Fibroblast of lung (primary cell): ENCODE results near the gene MICAL3. TPM values are rescaled to one million over a fixed set of nuclear protein-coding genes. Genes with fewer than 3 reads are reported as not detected.
"Not testable (repeated sequence)": the region's sequence is repeated elsewhere in the genome, so short reads cannot be mapped to it uniquely, and the experiment has no call there.

ENCODE experiments used
- DNase-seq, 2 donors: peaks; one replicate each; pipeline versions ENCODE4 v3.0.0 to v3.0.0-alpha.2; 2010; ENCODE audit warnings: low read depth in 2 of 2
- H2AFZ ChIP-seq: 2 replicates; pipeline ENCODE4 v1.5.1; 2012; ENCODE audit warnings: low read length, control low read depth, inconsistent platforms
- H3K27ac ChIP-seq: 2 replicates; pipeline ENCODE4 v1.5.1; 2011; ENCODE audit warnings: low read length, control low read depth; ENCODE audit not compliant: insufficient read depth
- H3K27me3 ChIP-seq: 2 replicates; pipeline ENCODE4 v1.5.1; 2011; ENCODE audit warnings: mild to moderate bottlenecking, low read length; ENCODE audit not compliant: control insufficient read depth, insufficient read depth
- H3K36me3 ChIP-seq: 2 replicates; pipeline ENCODE4 v1.5.1; 2011; ENCODE audit warnings: low read length; ENCODE audit not compliant: control insufficient read depth, insufficient read depth
- H3K4me1 ChIP-seq: 2 replicates; pipeline ENCODE4 v1.5.1; 2011; ENCODE audit warnings: low read length; ENCODE audit not compliant: control insufficient read depth, insufficient read depth; ENCODE audit errors: extremely low read depth
- H3K4me2 ChIP-seq: 2 replicates; pipeline ENCODE4 v1.5.1; 2011; ENCODE audit warnings: low read length, control low read depth; ENCODE audit not compliant: insufficient read depth; ENCODE audit errors: extremely low read depth
- H3K4me3 ChIP-seq, 4 experiments: fragments of 200-600 bp in 1 of 4; sonication (generic) in 1 of 4; replicated peaks in 1 of 4; 2 replicates each; pipeline ENCODE4 v1.5.1; 2011 to 2016; ENCODE audit warnings: low read length in 4 of 4, low read depth in 3 of 4, mild to moderate bottlenecking in 3 of 4, control low read depth in 2 of 4, inconsistent platforms in 1 of 4, mixed read lengths in 1 of 4; ENCODE audit not compliant: insufficient read depth in 1 of 4; ENCODE audit errors: control extremely low read depth in 1 of 4
- H3K79me2 ChIP-seq: 2 replicates; pipeline ENCODE4 v1.5.1; 2012; ENCODE audit warnings: mild to moderate bottlenecking, low read length, inconsistent platforms; ENCODE audit not compliant: control insufficient read depth, insufficient read depth
- H3K9ac ChIP-seq: 2 replicates; pipeline ENCODE4 v1.5.1; 2011; ENCODE audit warnings: mild to moderate bottlenecking, low read length, control low read depth; ENCODE audit not compliant: insufficient read depth
- H3K9me3 ChIP-seq: 2 replicates; pipeline ENCODE4 v1.5.1; 2012; ENCODE audit warnings: low read depth, low read length; ENCODE audit not compliant: control insufficient read depth, insufficient read depth
- H4K20me1 ChIP-seq: 2 replicates; pipeline ENCODE4 v1.5.1; 2011; ENCODE audit warnings: low read length; ENCODE audit not compliant: control insufficient read depth, insufficient read depth; ENCODE audit errors: extremely low read depth
- CTCF ChIP-seq, 2 donors: IDR thresholded peaks in 1 of 2; conservative IDR thresholded peaks in 1 of 2; 1 replicate in 1 of 2; 2 replicates in 1 of 2; pipeline ENCODE4 v1.5.1; 2011 to 2012; ENCODE audit warnings: low read length in 2 of 2, control low read depth in 1 of 2, inconsistent platforms in 1 of 2, low read depth in 1 of 2, mild to moderate bottlenecking in 1 of 2
- EZH2 ChIP-seq: IDR thresholded peaks from 2 replicates; pipeline ENCODE4 v1.5.1; 2012; ENCODE audit warnings: low read length, control low read depth, mild to moderate bottlenecking; ENCODE audit errors: missing control alignments
- polyA plus RNA-seq, 2 donors: library from polyadenylated mRNA; depleted of rRNA in 1 of 2; stranded (reverse) in 1 of 2; unstranded in 1 of 2; fragments of >200 nt; gene quantifications; 2 replicates each; pipeline ENCODE4 v1.2.1, GENCODE V29; 2011 to 2012; ENCODE audit warnings: missing spikeins in 1 of 2
- total RNA-seq: library from RNA; depleted of rRNA; stranded (reverse); fragments of >200 nt; gene quantifications from 2 replicates; pipeline ENCODE4 v1.2.1, GENCODE V29; 2014

MICAL3 gene
- total and polyA plus RNA-seq, 2 donors (not counting 1 experiment from before 2014, with no cell fraction given) = 10.8 to 22.6 TPM

DNA sequence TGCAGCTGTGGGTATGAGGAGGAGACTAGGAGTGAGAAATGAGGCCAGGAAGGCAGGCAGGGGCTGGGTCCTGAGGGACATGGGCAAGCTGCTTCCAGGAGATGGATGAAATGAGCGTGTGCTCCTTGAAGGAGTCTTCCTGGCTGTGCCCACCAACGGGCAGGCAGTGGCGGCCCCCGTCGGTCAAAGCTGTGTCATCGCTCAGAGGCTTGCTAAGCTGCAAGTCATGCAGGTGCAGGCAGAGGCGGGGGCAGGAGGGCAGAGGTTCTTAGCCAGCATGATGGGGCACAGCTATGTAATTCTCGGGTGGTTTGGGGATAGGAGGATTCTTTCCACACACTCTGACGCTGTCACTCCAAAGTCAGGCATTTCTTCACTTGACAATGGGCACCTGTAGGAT, 40.9 kb upstream of the MICAL3 start:
- H3K9ac ChIP-seq = no peak overlapping the region
- H3K9me3 ChIP-seq = no peaks in the 10 kb centered on the region

GRCh38 chr22:18064636-18065035, 40.3 kb upstream of the MICAL3 start:
- Histone ChIP-seq H3K36me3 (no peaks in the 10 kb centered on the region), H4K20me1 (no peaks in the 10 kb centered on the region), H3K4me2 (no peak overlapping the region), H3K79me2 (no peaks in the 10 kb centered on the region), H3K27ac (no peak overlapping the region), H3K4me1 (peaks cover 5% of the 10 kb centered on the region), H3K9ac (no peak overlapping the region), H3K27me3 (peaks cover 5% of the 10 kb centered on the region), H2AFZ (no peak overlapping the region), H3K4me3 (no peak overlapping the region), H3K9me3 (no peaks in the 10 kb centered on the region)
- TF ChIP-seq EZH2 (no peak), CTCF (conservative IDR thresholded peaks at IDR 0.05 in 1 of 2, IDR thresholded peaks at IDR 0.05 in 1 of 2; ENCODE audit: low read depth in 1 of 2, low read length in 2 of 2) (no peak)
- DNase-seq = no peak

More for the DNA sequence above, 40.9 kb upstream of the MICAL3 start:
- Histone ChIP-seq H2AFZ (no peak overlapping the region), H3K27ac (no peak overlapping the region), H3K27me3 (peaks cover 5% of the 10 kb centered on the region), H3K4me3 (no peak overlapping the region), H3K36me3 (no peaks in the 10 kb centered on the region), H3K79me2 (no peaks in the 10 kb centered on the region), H4K20me1 (no peaks in the 10 kb centered on the region), H3K4me2 (no peak overlapping the region), H3K4me1 (peaks cover 5% of the 10 kb centered on the region)
- no peak for TF ChIP-seq CTCF (conservative IDR thresholded peaks at IDR 0.05 in 1 of 2, IDR thresholded peaks at IDR 0.05 in 1 of 2; ENCODE audit: low read depth in 1 of 2, low read length in 2 of 2)
- TF ChIP-seq EZH2 = no peak
- DNase-seq = no peak

DNA sequence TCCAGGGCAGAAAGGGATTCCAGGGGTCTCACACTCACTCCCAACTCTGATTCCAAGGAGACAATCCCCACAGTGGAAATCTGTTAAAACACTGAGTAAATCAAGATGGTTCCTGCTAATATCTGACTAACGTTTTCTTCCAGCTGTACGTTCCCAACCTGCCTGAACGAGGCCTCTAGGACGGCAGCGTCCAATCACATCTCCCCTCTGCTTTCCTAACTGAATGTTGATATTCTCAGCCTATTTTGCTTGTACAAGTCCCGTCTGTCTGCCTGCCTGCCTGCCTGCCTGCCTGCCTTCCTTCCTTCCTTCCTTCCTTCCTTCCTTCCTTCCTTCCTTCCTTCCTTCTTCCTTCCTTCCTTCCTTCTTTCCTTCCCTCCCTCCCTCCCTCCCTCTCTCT, 39.4 kb upstream of the MICAL3 start:
- not testable (repeated sequence) for H3K4me2 ChIP-seq, H3K27me3 ChIP-seq, H3K27ac ChIP-seq, H3K4me3 ChIP-seq, H2AFZ ChIP-seq, H3K9me3 ChIP-seq, DNase-seq, H3K79me2 ChIP-seq, H3K36me3 ChIP-seq, H3K4me1 ChIP-seq, H4K20me1 ChIP-seq, H3K9ac ChIP-seq
